ENCODE data around the gene YPEL2.

GRCh38 chr17:59369031-59369975 lies 37.8 kb downstream of the YPEL2 start:
- TF ChIP-seq POLR2AphosphoS5 (IDR thresholded peaks at IDR 0.05; ENCODE audit: low read depth, low read length) (no peak), TAF1 (IDR thresholded peaks at IDR 0.05; ENCODE audit: borderline replicate concordance, insufficient read depth, low read length) (no peak), REST (IDR thresholded peaks at IDR 0.05; ENCODE audit: insufficient read depth in 1 of 2, low read depth in 2 of 2, low read length in 2 of 2) (no peak), SIN3A (IDR thresholded peaks at IDR 0.05; ENCODE audit: borderline replicate concordance, insufficient read depth, low read length) (no peak), FOXP2 (optimal IDR thresholded peaks at IDR 0.05; ENCODE audit: borderline replicate concordance, extremely low read depth, extremely low read length, insufficient read depth) (no peak)

Measured in PFSK-1 (cell line).